Measurements from ENCODE around the gene UBALD2.
"Not testable (repeated sequence)": the region's sequence is repeated elsewhere in the genome, so short reads cannot be mapped to it uniquely, and the experiment has no call there.

The UBALD2 gene

GRCh38 chr17:76252040-76252954 is 12.9 kb upstream of the UBALD2 start:
- peak overlapping the region; percentile 65 for H3K4me3 Mint-ChIP-seq
- peaks cover 79% of the 10 kb centered on the region for H3K4me1 Mint-ChIP-seq
- H3K27ac Mint-ChIP-seq: peak overlapping the region; percentile 98
- H3K27me3 Mint-ChIP-seq: no peaks in the 10 kb centered on the region
- CTCF ChIA-PET: interaction anchor here (0.8 to 1.4 kb wide), 5 partner anchors 10 to 72 kb away, joined by 3 to 6 read pairs (median 4); partner anchors contain the start of gene UBALD2
- peak; percentile 65 for DNase-seq
- H3K9me3 Mint-ChIP-seq: peaks cover 15% of the 10 kb centered on the region
- peaks cover 14% of the 10 kb centered on the region for H3K36me3 Mint-ChIP-seq

- CTCF ChIA-PET: interaction anchor here (1.3 to 1.4 kb wide), 2 partner anchors 26 to 73 kb away, joined by 4 to 6 read pairs; no protein-coding TSS in a partner anchor
- H3K27me3 Mint-ChIP-seq, DNase-seq: not testable (repeated sequence)
- Mint-ChIP-seq H3K36me3 (peaks cover 14% of the 10 kb centered on the region), H3K4me1 (peaks cover 71% of the 10 kb centered on the region), H3K4me3 (peak overlapping the region; percentile 65), H3K27ac (peak overlapping the region; percentile 98), H3K9me3 (peaks cover 15% of the 10 kb centered on the region)
These were observed 12.0 kb upstream of the UBALD2 start for GRCh38 chr17:76252967-76253766.

GRCh38 chr17:76253841-76254240 is 11.3 kb upstream of the UBALD2 start:
- H3K4me1 Mint-ChIP-seq: peaks cover 68% of the 10 kb centered on the region
- H3K27ac Mint-ChIP-seq: peak overlapping the region; percentile 84
- H3K4me3 Mint-ChIP-seq: no peak overlapping the region
- CTCF ChIA-PET: interaction anchor here (0.9 to 1.5 kb wide), 3 partner anchors 11 to 62 kb away, joined by 3 to 4 read pairs (median 4); partner anchors contain the start of gene UBALD2
- peaks cover 19% of the 10 kb centered on the region for H3K36me3 Mint-ChIP-seq
- H3K27me3 Mint-ChIP-seq: no peaks in the 10 kb centered on the region
- no peak for DNase-seq
- H3K9me3 Mint-ChIP-seq: peaks cover 17% of the 10 kb centered on the region

GRCh38 chr17:76254275-76254674 is 10.9 kb upstream of the UBALD2 start:
- H3K27ac Mint-ChIP-seq: peak overlapping the region; percentile 84
- no peaks in the 10 kb centered on the region for H3K27me3 Mint-ChIP-seq
- no peak for DNase-seq
- CTCF ChIA-PET: interaction anchor here (0.9 to 3.2 kb wide), 4 partner anchors 8 to 62 kb away, joined by 3 to 11 read pairs (median 4); partner anchors contain the start of gene UBALD2
- H3K4me3 Mint-ChIP-seq: no peak overlapping the region
- peaks cover 17% of the 10 kb centered on the region for H3K9me3 Mint-ChIP-seq
- peaks cover 19% of the 10 kb centered on the region for H3K36me3 Mint-ChIP-seq
- H3K4me1 Mint-ChIP-seq: peaks cover 65% of the 10 kb centered on the region

GRCh38 chr17:76255801-76256429 is 9.2 kb upstream of the UBALD2 start:
- Mint-ChIP-seq H3K4me1 (peaks cover 64% of the 10 kb centered on the region), H3K36me3 (peaks cover 21% of the 10 kb centered on the region), H3K27ac (peak overlapping the region; percentile 96), H3K9me3 (peaks cover 17% of the 10 kb centered on the region), H3K27me3 (no peaks in the 10 kb centered on the region), H3K4me3 (peak overlapping the region; percentile 60)
- CTCF ChIA-PET: interaction anchor here (0.6 to 3.2 kb wide), 6 partner anchors 9 to 57 kb away, joined by 3 to 11 read pairs (median 3); partner anchors contain the start of gene UBALD2
- DNase-seq: no peak

- peaks cover 17% of the 10 kb centered on the region for H3K9me3 Mint-ChIP-seq
- H3K27me3 Mint-ChIP-seq: not testable (repeated sequence)
- peak overlapping the region; percentile 96 for H3K27ac Mint-ChIP-seq
- peak overlapping the region; percentile 60 for H3K4me3 Mint-ChIP-seq
- CTCF ChIA-PET: interaction anchor here (0.6 to 3.2 kb wide), 7 partner anchors 8 to 75 kb away, joined by 3 to 11 read pairs (median 3); partner anchors contain the start of gene UBALD2
- H3K36me3 Mint-ChIP-seq: peaks cover 22% of the 10 kb centered on the region
- H3K4me1 Mint-ChIP-seq: peaks cover 62% of the 10 kb centered on the region
- peak; percentile 75 for DNase-seq
These were observed 8.6 kb upstream of the UBALD2 start for GRCh38 chr17:76256430-76257050.

- Mint-ChIP-seq H3K4me1 (peaks cover 65% of the 10 kb centered on the region), H3K36me3 (peaks cover 30% of the 10 kb centered on the region), H3K4me3 (no peak overlapping the region), H3K27me3 (no peaks in the 10 kb centered on the region), H3K9me3 (peaks cover 13% of the 10 kb centered on the region), H3K27ac (no peak overlapping the region)
- no peak for DNase-seq
- CTCF ChIA-PET: no interaction called here
These were observed 4.9 kb upstream of the UBALD2 start for GRCh38 chr17:76260220-76260619.

- no peak overlapping the region for H3K4me3 Mint-ChIP-seq
- H3K4me1 Mint-ChIP-seq: peaks cover 60% of the 10 kb centered on the region
- H3K9me3 Mint-ChIP-seq: peaks cover 10% of the 10 kb centered on the region
- peaks cover 25% of the 10 kb centered on the region for H3K36me3 Mint-ChIP-seq
- H3K27ac Mint-ChIP-seq: peak overlapping the region; percentile 29
- CTCF ChIA-PET: interaction anchor here (0.8 kb wide), 1 partner anchor 10 kb away, joined by 3 read pairs; no protein-coding TSS in a partner anchor
- H3K27me3 Mint-ChIP-seq: no peaks in the 10 kb centered on the region
- no peak for DNase-seq
These were observed 4.5 kb upstream of the UBALD2 start for GRCh38 chr17:76260669-76261068.

- peak overlapping the region; percentile 98 for H3K27ac Mint-ChIP-seq
- H3K27me3 Mint-ChIP-seq: peaks cover 5% of the 10 kb centered on the region
- H3K4me1 Mint-ChIP-seq: peaks cover 51% of the 10 kb centered on the region
- CTCF ChIA-PET: interaction anchor here (0.5 to 4.1 kb wide), 6 partner anchors 10 to 454 kb away, joined by 3 to 39 read pairs (median 3); no protein-coding TSS in a partner anchor
- peak overlapping the region; percentile 65 for H3K4me3 Mint-ChIP-seq
- H3K9me3 Mint-ChIP-seq: peaks cover 6% of the 10 kb centered on the region
- peaks cover 27% of the 10 kb centered on the region for H3K36me3 Mint-ChIP-seq
- DNase-seq: peak; percentile 52
These were observed 3.5 kb upstream of the UBALD2 start for GRCh38 chr17:76261421-76262215.

- peaks cover 50% of the 10 kb centered on the region for H3K4me1 Mint-ChIP-seq
- peaks cover 34% of the 10 kb centered on the region for H3K36me3 Mint-ChIP-seq
- peaks cover 2% of the 10 kb centered on the region for H3K9me3 Mint-ChIP-seq
- peaks cover 5% of the 10 kb centered on the region for H3K27me3 Mint-ChIP-seq
- peak overlapping the region; percentile 98 for H3K27ac Mint-ChIP-seq
- DNase-seq: peak; percentile 64
- CTCF ChIA-PET: interaction anchor here (1.0 to 4.1 kb wide), 6 partner anchors 16 to 142 kb away, joined by 3 to 39 read pairs (median 4); no protein-coding TSS in a partner anchor
- peak overlapping the region; percentile 65 for H3K4me3 Mint-ChIP-seq
These were observed 2.3 kb upstream of the UBALD2 start for GRCh38 chr17:76262732-76263344.

- Mint-ChIP-seq H3K36me3 (peaks cover 39% of the 10 kb centered on the region), H3K4me3 (peak overlapping the region; percentile 65), H3K27me3 (peaks cover 5% of the 10 kb centered on the region), H3K27ac (peak overlapping the region; percentile 98), H3K4me1 (peaks cover 54% of the 10 kb centered on the region), H3K9me3 (no peaks in the 10 kb centered on the region)
- DNase-seq: no peak
- CTCF ChIA-PET: interaction anchor here (1.0 to 4.1 kb wide), 7 partner anchors 10 to 143 kb away, joined by 3 to 39 read pairs (median 4); no protein-coding TSS in a partner anchor
These were observed 1.3 kb upstream of the UBALD2 start for GRCh38 chr17:76263896-76264295.

- Mint-ChIP-seq H3K4me1 (peaks cover 56% of the 10 kb centered on the region), H3K9me3 (no peaks in the 10 kb centered on the region), H3K27ac (peak overlapping the region; percentile 98), H3K27me3 (peaks cover 5% of the 10 kb centered on the region), H3K4me3 (peak overlapping the region; percentile 65), H3K36me3 (peaks cover 43% of the 10 kb centered on the region)
- CTCF ChIA-PET: interaction anchor here (1.0 to 4.1 kb wide), 7 partner anchors 8 to 75 kb away, joined by 3 to 39 read pairs (median 4); no protein-coding TSS in a partner anchor
- DNase-seq: no peak
These were observed 758 bp upstream of the UBALD2 start for GRCh38 chr17:76264425-76264754.
